ENCODE results near the gene CDK7. TPM values are rescaled to one million over a fixed set of nuclear protein-coding genes. Genes with fewer than 3 reads are reported as not detected.
"Not testable (repeated sequence)": the region's sequence is repeated elsewhere in the genome, so short reads cannot be mapped to it uniquely, and the experiment has no call there.

CDK7 gene
- total RNA-seq, 4 donors from 2014 or later: 16.7 to 54.5 (median 24.1) TPM

- TF ChIP-seq POLR2A (IDR thresholded peaks at IDR 0.05) (no peak), CTCF (IDR thresholded peaks at IDR 0.05) (no peak)
- H3K36me3 ChIP-seq: no peaks in the 10 kb centered on the region
- intact Hi-C loops (cut with DNase I): no loop called here
- H3K4me1 ChIP-seq: peaks cover 1 to 7% of the 10 kb centered on the region in 2 donors
- H3K9me3 ChIP-seq: no peaks in the 10 kb centered on the region
- WGBS, 2 donors: 97 to 98% methylated on average over 4 of the region's 4 CpGs
- H3K27ac ChIP-seq: no peak overlapping the region
- H3K27me3 ChIP-seq: no peaks in the 10 kb centered on the region
- no peak for DNase-seq
- H3K4me3 ChIP-seq (replicated peaks in 1 of 3): no peak overlapping the region
Measured at GRCh38 chr5:69213513-69214215, 21.0 kb upstream of the CDK7 start.

GRCh38 chr5:69217151-69217511, 17.6 kb upstream of the CDK7 start:
- peak overlapping the region in 1 of 3 donors; percentile 81 for H3K27ac ChIP-seq
- H3K36me3 ChIP-seq: no peaks in the 10 kb centered on the region
- DNase-seq: no peak
- intact Hi-C loops (cut with DNase I): loop anchor here (5.0 kb wide), 1 partner anchor 50 kb away; the partner anchor contains the start of gene CCNB1
- peak overlapping the region in 1 of 3 donors; percentile 72 for H3K4me3 ChIP-seq (replicated peaks in 1 of 3)
- no peaks in the 10 kb centered on the region for H3K27me3 ChIP-seq
- peaks cover 8 to 9% of the 10 kb centered on the region in 2 donors for H3K4me1 ChIP-seq
- TF ChIP-seq CTCF (IDR thresholded peaks at IDR 0.05): no peak
- TF ChIP-seq POLR2A (IDR thresholded peaks at IDR 0.05): no peak
- H3K9me3 ChIP-seq: no peaks in the 10 kb centered on the region
- 59 to 61% methylated on average over 6 of the region's 6 CpGs for WGBS, 2 donors

DNA sequence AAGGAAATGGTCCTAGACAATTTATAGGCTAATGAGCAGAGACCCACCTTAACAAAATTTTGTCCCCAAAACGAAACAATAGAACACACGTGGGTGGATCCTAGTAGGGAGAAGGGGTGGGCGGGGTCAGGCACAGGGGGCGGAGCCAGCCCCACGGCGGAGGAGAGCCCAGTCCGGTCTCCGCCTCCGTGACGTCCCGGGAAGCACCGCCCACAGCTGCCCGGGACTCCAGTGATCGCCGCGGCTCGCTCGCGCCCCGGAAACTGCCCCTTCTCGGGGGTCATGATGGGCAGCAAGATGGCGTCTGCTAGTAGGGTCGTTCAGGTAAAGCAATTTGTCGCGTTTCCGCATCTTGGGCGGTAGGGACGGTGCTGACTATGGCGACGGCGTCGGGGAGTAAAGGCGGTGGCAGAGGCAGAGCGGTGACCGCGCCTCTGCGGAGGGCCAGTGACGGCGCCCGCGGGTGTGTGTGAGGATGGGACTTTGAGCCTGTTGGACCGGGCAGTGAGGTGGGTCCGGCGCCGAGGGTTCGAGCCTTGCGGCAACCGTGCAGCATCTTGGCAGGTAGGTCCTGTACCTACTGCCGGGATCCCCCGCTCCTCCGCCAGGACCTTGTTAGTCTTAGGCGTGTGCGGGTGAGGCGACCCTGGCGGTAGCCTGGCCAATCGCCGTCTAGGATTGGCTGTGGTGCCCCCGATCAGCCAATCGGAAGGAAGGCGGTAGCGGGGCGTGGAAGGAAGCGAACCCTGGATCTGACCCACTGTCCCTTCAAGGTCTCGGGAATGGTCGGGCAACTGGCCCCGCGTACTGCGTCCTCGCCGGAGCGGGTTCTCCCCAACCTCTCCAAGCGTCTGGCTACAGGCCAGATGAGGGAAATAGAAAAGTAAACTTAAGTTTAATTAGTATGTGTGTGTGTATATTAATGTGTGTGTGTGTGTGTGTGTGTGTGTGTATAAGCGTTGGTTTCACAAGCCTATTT, 16.8 kb upstream of the CDK7 start:
- peak; percentile 98 to 99 for DNase-seq

GRCh38 chr5:69219939-69220338, 14.7 kb upstream of the CDK7 start:
- H3K27me3 ChIP-seq: no peaks in the 10 kb centered on the region
- peaks cover 0 to 3% of the 10 kb centered on the region in 2 donors for H3K36me3 ChIP-seq
- TF ChIP-seq POLR2A (IDR thresholded peaks at IDR 0.05) (no peak), CTCF (IDR thresholded peaks at IDR 0.05) (no peak)
- no peaks in the 10 kb centered on the region for H3K9me3 ChIP-seq
- H3K4me3 ChIP-seq (replicated peaks in 1 of 3): no peak overlapping the region
- no peak overlapping the region for H3K27ac ChIP-seq
- no peak for DNase-seq
- peaks cover 8 to 9% of the 10 kb centered on the region in 2 donors for H3K4me1 ChIP-seq
- intact Hi-C loops (cut with DNase I): loop anchor here (5.0 kb wide), 1 partner anchor 53 kb away; the partner anchor contains the start of gene CCNB1

More for the DNA sequence above, 16.8 kb upstream of the CDK7 start:
- intact Hi-C loops (cut with DNase I): loop anchor here (5.0 kb wide), 1 partner anchor 51 kb away; the partner anchor contains the start of gene CCNB1
- H3K27me3 ChIP-seq: no peaks in the 10 kb centered on the region
- TF ChIP-seq POLR2A (IDR thresholded peaks at IDR 0.05) (peak; percentile 19 to 76), CTCF (IDR thresholded peaks at IDR 0.05) (peak in 4 of 6 experiments; percentile 35 to 46 (median 40))
- H3K27ac ChIP-seq: peak overlapping the region; percentile 81 to 91 (median 88)
- WGBS, 2 donors: 0 to 1% methylated on average over 35 to 54 of the region's 73 CpGs
- H3K4me3 ChIP-seq (replicated peaks in 1 of 3): peak overlapping the region; percentile 67 to 97 (median 72)
- H3K9me3 ChIP-seq: no peaks in the 10 kb centered on the region
- H3K4me1 ChIP-seq: peaks cover 8 to 9% of the 10 kb centered on the region in 2 donors
- no peaks in the 10 kb centered on the region for H3K36me3 ChIP-seq

- H3K9me3 ChIP-seq; H3K4me1 ChIP-seq; H3K36me3 ChIP-seq; DNase-seq; intact Hi-C loops (cut with DNase I); H3K27me3 ChIP-seq; H3K4me3 ChIP-seq (replicated peaks in 1 of 3); H3K27ac ChIP-seq: not testable (repeated sequence)
- WGBS, 2 donors: 92 to 97% methylated on average over 18 of the region's 18 CpGs
Measured at GRCh38 chr5:69220371-69220770, 14.3 kb upstream of the CDK7 start.

DNA sequence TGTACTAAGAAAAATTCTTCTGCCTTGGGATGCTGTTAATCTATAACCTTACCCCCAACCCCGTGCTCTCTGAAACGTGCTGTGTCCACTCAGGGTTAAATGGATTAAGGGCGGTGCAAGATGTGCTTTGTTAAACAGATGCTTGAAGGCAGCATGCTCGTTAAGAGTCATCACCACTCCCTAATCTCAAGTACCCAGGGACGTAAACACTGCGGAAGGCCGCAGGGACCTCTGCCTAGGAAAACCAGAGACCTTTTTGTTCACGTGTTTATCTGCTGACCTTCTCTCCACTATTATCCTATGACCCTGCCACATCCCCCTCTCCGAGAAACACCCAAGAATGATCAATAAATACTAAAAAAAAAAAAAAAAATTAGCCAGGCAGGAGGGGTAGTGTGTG, 13.9 kb upstream of the CDK7 start:
- H3K9me3 ChIP-seq; H3K36me3 ChIP-seq; H3K27me3 ChIP-seq; H3K4me3 ChIP-seq (replicated peaks in 1 of 3); H3K4me1 ChIP-seq; intact Hi-C loops (cut with DNase I): not testable (repeated sequence)
- H3K27ac ChIP-seq: peak overlapping the region in 1 of 3 donors; percentile 44
- DNase-seq: peak; percentile 7 to 18
- WGBS, 2 donors: 60 to 73% methylated on average over 9 of the region's 9 CpGs

Data from thyroid gland (tissue), 4 donors.